Upper lobe of left lung (tissue), 4 donors: ENCODE measurements around the gene CLCN1.

Source experiments
- POLR2A ChIP-seq, 4 donors: fragments of 450-650 bp; IDR thresholded peaks; one replicate each; pipeline ENCODE4 v1.5.1; 2016 to 2017; ENCODE audit warnings: antibody characterized with exemption in 4 of 4, mild to moderate bottlenecking in 2 of 4
- POLR2AphosphoS5 ChIP-seq, 2 donors: sonication (generic); formaldehyde crosslinking; IDR thresholded peaks; one replicate each; pipeline ENCODE4 v1.5.1; 2017; ENCODE audit warnings: antibody characterized with exemption in 2 of 2
- TF ChIP-seq, protein P1 (sequence below), 6 experiments: fragments of 450-650 bp in 4 of 6; fragments of 200-600 bp in 2 of 6; sonication (generic) in 2 of 6; IDR thresholded peaks; one replicate each; pipeline ENCODE4 v1.5.1; 2016 to 2019; ENCODE audit warnings: antibody characterized with exemption in 6 of 6

DNA sequence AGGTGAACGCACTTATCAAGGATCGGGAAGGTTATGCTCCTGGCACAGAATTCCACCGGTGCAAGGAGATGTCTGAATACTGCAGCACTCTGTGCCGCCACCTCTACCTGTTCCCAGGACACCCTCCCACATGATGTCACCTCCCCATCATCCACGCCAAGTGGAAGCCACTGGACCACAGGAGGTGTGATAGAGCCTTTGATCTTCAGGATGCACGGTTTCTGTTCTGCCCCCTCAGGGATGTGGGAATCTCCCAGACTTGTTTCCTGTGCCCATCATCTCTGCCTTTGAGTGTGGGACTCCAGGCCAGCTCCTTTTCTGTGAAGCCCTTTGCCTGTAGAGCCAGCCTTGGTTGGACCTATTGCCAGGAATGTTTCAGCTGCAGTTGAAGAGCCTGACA lies 11.0 kb upstream of the CLCN1 start:
- TF ChIP-seq, protein P1, sequence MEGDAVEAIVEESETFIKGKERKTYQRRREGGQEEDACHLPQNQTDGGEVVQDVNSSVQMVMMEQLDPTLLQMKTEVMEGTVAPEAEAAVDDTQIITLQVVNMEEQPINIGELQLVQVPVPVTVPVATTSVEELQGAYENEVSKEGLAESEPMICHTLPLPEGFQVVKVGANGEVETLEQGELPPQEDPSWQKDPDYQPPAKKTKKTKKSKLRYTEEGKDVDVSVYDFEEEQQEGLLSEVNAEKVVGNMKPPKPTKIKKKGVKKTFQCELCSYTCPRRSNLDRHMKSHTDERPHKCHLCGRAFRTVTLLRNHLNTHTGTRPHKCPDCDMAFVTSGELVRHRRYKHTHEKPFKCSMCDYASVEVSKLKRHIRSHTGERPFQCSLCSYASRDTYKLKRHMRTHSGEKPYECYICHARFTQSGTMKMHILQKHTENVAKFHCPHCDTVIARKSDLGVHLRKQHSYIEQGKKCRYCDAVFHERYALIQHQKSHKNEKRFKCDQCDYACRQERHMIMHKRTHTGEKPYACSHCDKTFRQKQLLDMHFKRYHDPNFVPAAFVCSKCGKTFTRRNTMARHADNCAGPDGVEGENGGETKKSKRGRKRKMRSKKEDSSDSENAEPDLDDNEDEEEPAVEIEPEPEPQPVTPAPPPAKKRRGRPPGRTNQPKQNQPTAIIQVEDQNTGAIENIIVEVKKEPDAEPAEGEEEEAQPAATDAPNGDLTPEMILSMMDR (IDR thresholded peaks at IDR 0.05): no peak
- TF ChIP-seq POLR2A (IDR thresholded peaks at IDR 0.05) (no peak), POLR2AphosphoS5 (IDR thresholded peaks at IDR 0.05) (no peak)
